HepG2 (cell line): Measurements from ENCODE around the gene TCF23. TPM values are rescaled to one million over a fixed set of nuclear protein-coding genes. Genes with fewer than 3 reads are reported as not detected.

Experiments
- ATF7 ChIP-seq, 2 experiments: fragments of 450-650 bp in 1 of 2; sonication (generic) in 1 of 2; formaldehyde crosslinking in 1 of 2; IDR thresholded peaks; 2 replicates each; pipeline versions ENCODE4 v1.4.0 to v1.6.1; 2016 to 2020; ENCODE audit warnings: antibody characterized with exemption in 1 of 2, mild to moderate bottlenecking in 1 of 2, missing genetic modification reagents in 1 of 2
- DR1 ChIP-seq: sonication (generic); formaldehyde crosslinking; IDR thresholded peaks from 2 replicates; pipeline ENCODE4 v1.8.0; 2021; ENCODE audit warnings: mild to moderate bottlenecking, missing genetic modification reagents, inconsistent platforms
- EED ChIP-seq: sonication (generic); formaldehyde crosslinking; IDR thresholded peaks from 2 replicates; pipeline ENCODE4 v1.5.0; 2020; ENCODE audit warnings: mild to moderate bottlenecking, missing genetic modification reagents
- ELF4 ChIP-seq: sonication (generic); formaldehyde crosslinking; IDR thresholded peaks from 2 replicates; pipeline ENCODE4 v1.5.0; 2020; ENCODE audit warnings: missing genetic modification reagents, mild to moderate bottlenecking, moderate library complexity, borderline replicate concordance
- KDM2A ChIP-seq: sonication (generic); formaldehyde crosslinking; IDR thresholded peaks from 2 replicates; pipeline ENCODE4 v1.4.0; 2020; ENCODE audit warnings: low read depth, missing genetic modification reagents, borderline replicate concordance
- MAZ ChIP-seq, 2 experiments: sonication (generic) in 1 of 2; formaldehyde crosslinking in 1 of 2; IDR thresholded peaks; 2 replicates each; pipeline versions ENCODE4 v1.5.0 to v1.6.1; 2012 to 2020; ENCODE audit warnings: low read depth in 2 of 2, mild to moderate bottlenecking in 2 of 2, borderline replicate concordance in 1 of 2, improper control_type of control experiment in 1 of 2, low read length in 1 of 2, missing genetic modification reagents in 1 of 2, moderate library complexity in 1 of 2
- NAIF1 ChIP-seq: sonication (generic); formaldehyde crosslinking; IDR thresholded peaks from 2 replicates; pipeline ENCODE4 v1.5.0; 2020; ENCODE audit warnings: mild to moderate bottlenecking, missing genetic modification reagents, borderline replicate concordance
- POLR2A ChIP-seq, 2 experiments: IDR thresholded peaks; 2 replicates each; pipeline ENCODE4 v1.6.1; 2011; ENCODE audit warnings: low read depth in 2 of 2, low read length in 2 of 2, mild to moderate bottlenecking in 1 of 2, moderate library complexity in 1 of 2; ENCODE audit not compliant: insufficient read depth in 1 of 2
- POLR2AphosphoS5 ChIP-seq: IDR thresholded peaks from 2 replicates; pipeline ENCODE4 v1.6.1; 2012; ENCODE audit warnings: low read depth, low read length
- SRF ChIP-seq: IDR thresholded peaks from 2 replicates; pipeline ENCODE4 v1.6.1; 2011; ENCODE audit warnings: mild to moderate bottlenecking, low read depth, low read length, moderate library complexity
- XRCC5 ChIP-seq: fragments of 200-400 bp; formaldehyde crosslinking; optimal IDR thresholded peaks from 2 replicates; pipeline ENCODE3; 2017; ENCODE audit warnings: mild to moderate bottlenecking, low read length
- ZBTB38 ChIP-seq: sonication (generic); formaldehyde crosslinking; IDR thresholded peaks from 2 replicates; pipeline ENCODE4 v1.5.1; 2020; ENCODE audit warnings: mild to moderate bottlenecking, missing genetic modification reagents
- ZBTB7B ChIP-seq: sonication (generic); formaldehyde crosslinking; IDR thresholded peaks from 2 replicates; pipeline ENCODE4 v1.4.0; 2020; ENCODE audit warnings: missing genetic modification reagents
- ZEB1 ChIP-seq: IDR thresholded peaks from 2 replicates; pipeline ENCODE4 v1.6.1; 2012; ENCODE audit warnings: mild to moderate bottlenecking, low read depth, inconsistent platforms; ENCODE audit not compliant: insufficient replicate concordance
- ZNF24 ChIP-seq: fragments of 450-650 bp; IDR thresholded peaks from 2 replicates; pipeline ENCODE4 v1.6.1; 2017; ENCODE audit warnings: antibody characterized with exemption, mild to moderate bottlenecking
- ZNF350 ChIP-seq: sonication (generic); formaldehyde crosslinking; IDR thresholded peaks from 2 replicates; pipeline ENCODE4 v1.4.0; 2020; ENCODE audit warnings: mild to moderate bottlenecking, low read depth, missing genetic modification reagents, borderline replicate concordance
- polyA plus RNA-seq, 8 experiments: library from polyadenylated mRNA; depleted of rRNA in 3 of 8; stranded (reverse) in 7 of 8; unstranded in 1 of 8; fragments of >200 nt; fragmentation: Illumina TruSeq in 4 of 8; extraction: Trizol in 4 of 8; gene quantifications; 2 replicates each; pipeline versions ENCODE4 v1.2.1 to v1.2.3, GENCODE V29; 2011 to 2016; ENCODE audit warnings: low read depth in 4 of 8, missing spikeins in 1 of 8, mixed read lengths in 1 of 8; ENCODE audit not compliant: insufficient read depth in 1 of 8
- total RNA-seq, 5 experiments: library from RNA; depleted of rRNA; stranded (reverse); fragments of >200 nt; fragmentation: Illumina TruSeq; extraction: Trizol; gene quantifications; 2 replicates each; pipeline ENCODE4 v1.2.3, GENCODE V29; 2016; ENCODE audit warnings: low read depth in 1 of 5
- TF ChIP-seq, protein P1 (sequence below): sonication (generic); formaldehyde crosslinking; IDR thresholded peaks from 2 replicates; pipeline ENCODE4 v1.9.0; 2021; ENCODE audit warnings: missing genetic modification reagents, borderline replicate concordance
- TF ChIP-seq, protein P2 (sequence below): sonication (generic); formaldehyde crosslinking; IDR thresholded peaks from 2 replicates; pipeline ENCODE4 v1.4.0; 2020; ENCODE audit warnings: mild to moderate bottlenecking, missing genetic modification reagents
- TF ChIP-seq, protein P3 (sequence below): sonication (generic); formaldehyde crosslinking; IDR thresholded peaks from 2 replicates; pipeline ENCODE4 v1.4.0; 2020; ENCODE audit warnings: missing genetic modification reagents, low read depth, mild to moderate bottlenecking, borderline replicate concordance
- TF ChIP-seq, protein P4 (sequence below): IDR thresholded peaks from 2 replicates; pipeline ENCODE4 v1.6.1; 2016; ENCODE audit warnings: mild to moderate bottlenecking, missing biosample characterization, missing genetic modification reagents

Gene TCF23
- total and polyA plus RNA-seq, 2 of the 13 experiments (the other 11 are each of a cell fraction or from before 2014, with no cell fraction given): 0.02 to 1.4 TPM

DNA sequence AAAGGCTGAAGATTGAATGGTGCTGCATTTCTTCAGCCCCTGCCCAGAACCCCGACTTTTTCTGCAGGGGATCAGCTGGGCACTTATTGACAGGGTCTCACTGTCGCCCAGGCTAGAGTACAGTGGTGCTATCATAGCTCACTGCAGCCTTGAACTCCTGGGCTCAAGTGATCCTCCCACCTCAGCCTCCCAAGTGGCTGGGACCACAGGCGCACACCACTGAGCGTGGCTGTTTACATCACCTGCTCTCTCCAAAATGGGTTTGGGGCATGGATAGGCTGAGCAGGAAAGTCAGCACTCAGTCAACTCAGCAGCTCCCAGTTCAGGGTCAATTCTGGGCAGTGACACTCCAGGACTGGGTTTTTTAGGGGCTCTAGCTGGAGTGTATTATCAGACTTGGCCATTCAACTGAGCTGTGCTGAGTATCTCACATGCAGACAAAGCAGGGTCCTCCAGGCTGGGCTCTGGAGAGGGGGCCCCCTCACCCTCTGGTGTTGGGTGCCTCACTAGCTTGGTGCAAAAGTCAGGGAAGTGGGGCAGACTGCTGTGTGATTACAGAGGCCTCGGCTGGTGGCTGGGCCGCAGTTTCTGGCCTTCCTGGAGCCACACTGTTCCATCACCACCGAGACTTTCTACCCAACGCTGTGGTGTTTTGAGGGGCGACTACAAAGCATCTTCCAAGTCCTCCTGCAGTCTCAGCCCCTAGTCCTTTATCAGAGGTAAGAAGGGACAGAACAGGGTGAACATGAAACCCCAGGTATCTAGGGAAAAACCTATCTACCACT is 20.7 kb upstream of the TCF23 start (continued):
- TF ChIP-seq, protein P1, sequence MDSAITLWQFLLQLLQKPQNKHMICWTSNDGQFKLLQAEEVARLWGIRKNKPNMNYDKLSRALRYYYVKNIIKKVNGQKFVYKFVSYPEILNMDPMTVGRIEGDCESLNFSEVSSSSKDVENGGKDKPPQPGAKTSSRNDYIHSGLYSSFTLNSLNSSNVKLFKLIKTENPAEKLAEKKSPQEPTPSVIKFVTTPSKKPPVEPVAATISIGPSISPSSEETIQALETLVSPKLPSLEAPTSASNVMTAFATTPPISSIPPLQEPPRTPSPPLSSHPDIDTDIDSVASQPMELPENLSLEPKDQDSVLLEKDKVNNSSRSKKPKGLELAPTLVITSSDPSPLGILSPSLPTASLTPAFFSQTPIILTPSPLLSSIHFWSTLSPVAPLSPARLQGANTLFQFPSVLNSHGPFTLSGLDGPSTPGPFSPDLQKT (CRISPR knock-in tag): no peak
- TF ChIP-seq, protein P2, sequence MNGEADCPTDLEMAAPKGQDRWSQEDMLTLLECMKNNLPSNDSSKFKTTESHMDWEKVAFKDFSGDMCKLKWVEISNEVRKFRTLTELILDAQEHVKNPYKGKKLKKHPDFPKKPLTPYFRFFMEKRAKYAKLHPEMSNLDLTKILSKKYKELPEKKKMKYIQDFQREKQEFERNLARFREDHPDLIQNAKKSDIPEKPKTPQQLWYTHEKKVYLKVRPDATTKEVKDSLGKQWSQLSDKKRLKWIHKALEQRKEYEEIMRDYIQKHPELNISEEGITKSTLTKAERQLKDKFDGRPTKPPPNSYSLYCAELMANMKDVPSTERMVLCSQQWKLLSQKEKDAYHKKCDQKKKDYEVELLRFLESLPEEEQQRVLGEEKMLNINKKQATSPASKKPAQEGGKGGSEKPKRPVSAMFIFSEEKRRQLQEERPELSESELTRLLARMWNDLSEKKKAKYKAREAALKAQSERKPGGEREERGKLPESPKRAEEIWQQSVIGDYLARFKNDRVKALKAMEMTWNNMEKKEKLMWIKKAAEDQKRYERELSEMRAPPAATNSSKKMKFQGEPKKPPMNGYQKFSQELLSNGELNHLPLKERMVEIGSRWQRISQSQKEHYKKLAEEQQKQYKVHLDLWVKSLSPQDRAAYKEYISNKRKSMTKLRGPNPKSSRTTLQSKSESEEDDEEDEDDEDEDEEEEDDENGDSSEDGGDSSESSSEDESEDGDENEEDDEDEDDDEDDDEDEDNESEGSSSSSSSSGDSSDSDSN: no peak
- TF ChIP-seq XRCC5 (no peak), ZNF350 (CRISPR knock-in tag) (peak; percentile 25; the same call in 1 of the 2 replicates), ATF7 (IDR thresholded peaks at IDR 0.05) (no peak), ATF7 (CRISPR knock-in tag; IDR thresholded peaks at IDR 0.05) (no peak), ZNF24 (no peak), EED (CRISPR knock-in tag) (peak; percentile 69; the same call in 1 of the 2 replicates), ELF4 (CRISPR knock-in tag) (no peak), KDM2A (peak; percentile 42), MAZ (IDR thresholded peaks at IDR 0.05; ENCODE audit: borderline replicate concordance, low read depth, low read length) (no peak), MAZ (CRISPR knock-in tag; IDR thresholded peaks at IDR 0.05; ENCODE audit: low read depth) (peak; percentile 34; the same call in 1 of the 2 replicates), DR1 (CRISPR knock-in tag) (no peak), POLR2AphosphoS5 (no peak), ZEB1 (no peak), NAIF1 (no peak), POLR2A (IDR thresholded peaks at IDR 0.05; ENCODE audit: insufficient read depth in 1 of 2, low read depth in 2 of 2, low read length in 2 of 2) (peak in 1 of 2 experiments; percentile 38; a peak in 2 of 4 replicates), ZBTB7B (CRISPR knock-in tag) (no peak), SRF (no peak), ZBTB38 (CRISPR knock-in tag) (no peak)
- TF ChIP-seq, protein P3, sequence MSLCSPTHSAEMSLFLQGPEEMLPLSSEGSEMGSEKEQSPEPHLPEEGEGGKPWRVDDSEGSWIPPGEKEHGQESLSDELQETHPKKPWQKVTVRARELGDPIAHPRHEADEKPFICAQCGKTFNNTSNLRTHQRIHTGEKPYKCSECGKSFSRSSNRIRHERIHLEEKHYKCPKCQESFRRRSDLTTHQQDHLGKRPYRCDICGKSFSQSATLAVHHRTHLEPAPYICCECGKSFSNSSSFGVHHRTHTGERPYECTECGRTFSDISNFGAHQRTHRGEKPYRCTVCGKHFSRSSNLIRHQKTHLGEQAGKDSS (CRISPR knock-in tag): 0 out of 2 replicates have a peak, but pooled peaks have one; percentile 19
- TF ChIP-seq, protein P4, sequence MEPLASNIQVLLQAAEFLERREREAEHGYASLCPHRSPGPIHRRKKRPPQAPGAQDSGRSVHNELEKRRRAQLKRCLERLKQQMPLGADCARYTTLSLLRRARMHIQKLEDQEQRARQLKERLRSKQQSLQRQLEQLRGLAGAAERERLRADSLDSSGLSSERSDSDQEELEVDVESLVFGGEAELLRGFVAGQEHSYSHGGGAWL (CRISPR knock-in tag): no peak
